HFF-Myc (cell line): Measurements from ENCODE around the gene SMYD3.

Experiments used
- DNase-seq: peaks from one replicate; pipeline ENCODE4 v3.0.0-alpha.2; 2011; ENCODE audit warnings: low read depth; ENCODE audit errors: extremely low read depth
- H3K4me3 ChIP-seq: replicated peaks from 2 replicates; pipeline ENCODE4 v1.5.1; 2011; ENCODE audit warnings: low read depth, mild to moderate bottlenecking, control low read depth, low read length
- TF ChIP-seq, protein P1 (sequence below): IDR thresholded peaks from 2 replicates; pipeline ENCODE4 v1.5.1; 2012; ENCODE audit warnings: mild to moderate bottlenecking, low read depth, low read length, control low read depth; ENCODE audit errors: missing control alignments

Gene SMYD3

DNA sequence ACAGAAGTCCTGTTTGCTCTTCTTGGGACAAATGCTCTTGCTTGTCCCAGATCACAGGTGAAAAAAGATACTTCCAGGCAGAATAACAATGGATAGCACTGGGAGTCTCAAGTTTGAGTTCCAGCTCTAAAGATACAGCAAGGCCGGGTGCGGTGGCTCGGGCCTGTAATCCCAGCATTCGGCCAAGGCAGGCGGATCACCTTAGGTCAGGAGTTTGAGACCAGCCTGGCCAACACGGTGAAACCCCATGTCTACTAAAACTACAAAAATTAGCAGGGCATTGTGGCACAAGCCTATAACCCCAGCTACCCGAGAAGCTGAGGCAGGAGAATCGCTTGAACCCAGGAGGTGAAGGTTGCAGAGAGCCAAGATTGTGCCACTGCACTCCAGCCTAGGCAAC lies 337.6 kb downstream of the SMYD3 start:
- no peak for DNase-seq
- TF ChIP-seq, protein P1, sequence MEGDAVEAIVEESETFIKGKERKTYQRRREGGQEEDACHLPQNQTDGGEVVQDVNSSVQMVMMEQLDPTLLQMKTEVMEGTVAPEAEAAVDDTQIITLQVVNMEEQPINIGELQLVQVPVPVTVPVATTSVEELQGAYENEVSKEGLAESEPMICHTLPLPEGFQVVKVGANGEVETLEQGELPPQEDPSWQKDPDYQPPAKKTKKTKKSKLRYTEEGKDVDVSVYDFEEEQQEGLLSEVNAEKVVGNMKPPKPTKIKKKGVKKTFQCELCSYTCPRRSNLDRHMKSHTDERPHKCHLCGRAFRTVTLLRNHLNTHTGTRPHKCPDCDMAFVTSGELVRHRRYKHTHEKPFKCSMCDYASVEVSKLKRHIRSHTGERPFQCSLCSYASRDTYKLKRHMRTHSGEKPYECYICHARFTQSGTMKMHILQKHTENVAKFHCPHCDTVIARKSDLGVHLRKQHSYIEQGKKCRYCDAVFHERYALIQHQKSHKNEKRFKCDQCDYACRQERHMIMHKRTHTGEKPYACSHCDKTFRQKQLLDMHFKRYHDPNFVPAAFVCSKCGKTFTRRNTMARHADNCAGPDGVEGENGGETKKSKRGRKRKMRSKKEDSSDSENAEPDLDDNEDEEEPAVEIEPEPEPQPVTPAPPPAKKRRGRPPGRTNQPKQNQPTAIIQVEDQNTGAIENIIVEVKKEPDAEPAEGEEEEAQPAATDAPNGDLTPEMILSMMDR: no peak
- H3K4me3 ChIP-seq: no peak overlapping the region

DNA sequence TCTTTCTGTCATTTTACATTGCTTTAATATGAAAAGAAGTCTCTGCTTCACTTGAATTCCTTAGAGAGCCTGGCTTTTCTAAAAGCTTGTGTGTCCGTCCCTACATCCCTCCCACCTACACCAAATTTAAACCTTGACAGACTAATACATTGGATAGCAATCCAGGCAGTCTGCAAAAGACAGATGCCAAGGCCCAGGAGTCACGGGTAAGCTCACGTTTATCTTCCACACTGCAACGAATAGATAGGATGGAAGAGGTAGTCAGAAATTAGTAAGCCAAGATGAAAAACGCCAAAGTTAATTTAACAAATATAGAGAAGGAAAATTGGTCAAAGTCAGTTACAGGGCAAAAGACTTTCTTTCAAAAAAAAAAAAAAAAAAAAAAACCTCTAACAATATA lies 338.1 kb downstream of the SMYD3 start:
- no peak for DNase-seq
- TF ChIP-seq, protein P1: no peak
- H3K4me3 ChIP-seq: no peak overlapping the region

DNA sequence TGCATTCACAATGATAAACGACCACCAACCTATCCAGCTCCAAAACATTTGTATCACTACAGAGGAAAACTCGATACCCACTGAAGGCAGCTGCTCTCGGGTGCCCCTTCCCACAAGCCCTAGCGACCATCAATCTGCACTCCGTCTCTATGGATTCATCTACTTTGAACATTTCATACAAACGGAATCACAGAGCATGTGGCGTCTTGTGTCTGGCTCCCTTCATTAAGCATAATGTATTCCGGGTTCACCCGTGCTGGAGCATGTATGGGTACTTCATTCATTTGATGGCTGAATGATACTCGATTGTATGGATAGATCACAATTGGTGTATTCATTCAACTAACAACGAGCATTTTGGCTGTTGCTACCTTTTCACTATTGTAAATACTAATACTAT lies 340.2 kb downstream of the SMYD3 start:
- TF ChIP-seq, protein P1: no peak

DNA sequence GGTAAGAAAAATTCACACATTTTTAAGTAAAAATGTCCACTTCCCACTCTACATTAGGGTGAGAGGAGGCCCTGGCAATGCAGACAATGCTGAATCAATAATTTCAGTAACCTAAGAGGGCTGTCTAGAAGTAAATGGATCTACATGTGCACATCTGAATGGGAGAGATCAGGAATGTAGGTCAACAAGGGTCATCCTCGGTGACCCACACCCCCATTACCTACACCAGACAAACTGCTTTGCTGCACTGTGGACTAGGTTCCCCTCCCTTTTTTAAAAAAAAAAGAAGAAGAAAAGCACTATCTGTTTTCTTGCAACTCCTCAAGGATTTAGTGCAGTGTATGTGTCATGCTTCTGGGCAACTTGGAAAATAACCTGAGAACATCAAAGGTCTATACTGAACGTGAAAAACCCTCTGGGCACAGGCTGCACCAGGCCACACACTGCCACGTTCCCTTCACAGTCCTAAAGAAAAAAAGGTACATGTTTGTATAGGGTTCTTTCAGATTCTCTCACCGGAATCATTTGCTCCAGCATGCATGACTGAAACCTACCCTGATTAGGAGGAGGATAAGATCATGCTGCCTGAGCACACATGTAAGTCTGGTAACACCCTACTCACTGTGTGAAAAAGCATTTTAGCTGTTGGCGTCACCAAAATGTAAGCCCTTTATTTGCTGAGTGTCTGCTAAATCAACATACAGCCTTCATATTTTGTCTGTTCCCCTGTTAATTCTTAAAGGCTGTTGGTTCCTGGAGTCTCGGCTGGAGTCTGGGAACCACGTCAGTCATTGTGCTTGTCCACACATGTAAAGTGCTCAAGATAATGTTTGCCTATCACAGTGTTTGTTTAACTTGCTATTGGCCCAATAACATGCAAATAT lies 341.0 kb downstream of the SMYD3 start:
- TF ChIP-seq, protein P1: no peak
- no peak for DNase-seq
- no peak overlapping the region for H3K4me3 ChIP-seq

More for the DNA sequence above, 340.2 kb downstream of the SMYD3 start:
- H3K4me3 ChIP-seq: no peak overlapping the region
- no peak for DNase-seq

DNA sequence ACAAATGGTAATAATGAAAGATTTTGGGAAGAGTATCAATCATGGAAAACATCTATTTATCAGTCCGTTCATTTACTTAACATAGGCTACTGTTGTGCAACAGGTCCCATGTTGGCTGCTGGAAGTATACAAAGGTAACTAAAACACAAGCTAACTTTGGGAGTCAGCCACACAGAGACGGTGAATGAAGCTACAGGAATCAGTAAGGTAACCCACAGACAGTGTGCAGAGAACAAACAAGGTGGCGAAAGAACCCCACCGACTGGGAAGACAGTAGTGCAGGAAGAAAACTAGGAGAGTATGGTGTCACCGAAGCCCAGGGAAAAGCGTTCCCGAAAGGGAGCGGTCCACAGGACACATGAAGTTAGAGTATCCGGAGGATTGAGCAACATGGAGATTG lies 342.3 kb downstream of the SMYD3 start:
- no peak overlapping the region for H3K4me3 ChIP-seq
- TF ChIP-seq, protein P1: no peak

DNA sequence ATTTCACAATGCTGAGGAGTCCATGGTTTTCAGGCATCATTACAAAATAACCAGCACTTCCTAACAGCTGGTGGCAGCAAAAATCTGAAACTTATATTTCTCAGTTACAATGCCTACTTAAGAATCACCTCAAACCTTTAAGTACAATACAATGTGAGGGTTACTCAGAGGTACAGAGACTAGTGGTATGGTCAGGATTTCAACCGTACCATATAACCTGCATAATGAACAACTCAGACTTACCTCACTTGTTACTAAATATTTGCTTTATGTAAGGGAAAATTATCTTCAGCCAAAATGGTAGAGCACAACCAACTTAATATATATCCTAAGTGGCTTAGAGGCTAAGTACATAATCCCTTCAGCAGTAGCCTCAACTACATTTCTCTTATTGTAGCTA lies 344.5 kb downstream of the SMYD3 start:
- H3K4me3 ChIP-seq: no peak overlapping the region
- TF ChIP-seq, protein P1: no peak
- DNase-seq: no peak

More for the DNA sequence above, 342.3 kb downstream of the SMYD3 start:
- no peak for DNase-seq

DNA sequence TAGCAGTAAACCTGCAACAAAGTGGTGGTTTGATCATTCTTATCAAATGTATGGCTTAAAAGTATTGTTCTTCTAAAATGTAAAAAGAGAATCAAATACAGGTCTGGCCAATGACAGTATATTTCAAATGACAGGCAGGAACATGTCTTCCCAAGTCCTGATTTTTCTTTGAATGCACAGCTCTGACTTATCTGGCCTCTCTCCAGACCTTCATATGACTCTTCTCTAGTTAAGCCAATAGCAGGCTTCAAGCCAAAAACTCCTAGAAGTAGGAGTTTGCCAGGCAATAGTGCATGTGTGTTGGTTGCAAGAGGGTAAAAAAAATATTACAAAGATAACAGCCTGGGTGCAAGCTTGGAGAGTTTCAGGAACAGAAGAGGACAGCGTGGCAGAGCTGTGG lies 345.5 kb downstream of the SMYD3 start:
- TF ChIP-seq, protein P1: no peak
- H3K4me3 ChIP-seq: no peak overlapping the region
- DNase-seq: no peak
